LNCaP clone FGC (cell line): ENCODE measurements around the gene THAP6.

Experiments
- DNase-seq: peaks from one replicate; pipeline ENCODE4 v3.0.0-alpha.2; 2011; ENCODE audit warnings: low read depth
- H3K4me3 ChIP-seq: 2 replicates; pipeline ENCODE4 v1.5.1; 2011; ENCODE audit warnings: mild to moderate bottlenecking, low read depth, low read length, control low read depth
- TF ChIP-seq, protein P1 (sequence below): IDR thresholded peaks from 2 replicates; pipeline ENCODE4 v1.5.1; 2012; ENCODE audit warnings: mild to moderate bottlenecking; ENCODE audit not compliant: control insufficient read depth, insufficient read depth; ENCODE audit errors: extremely low read depth

The THAP6 gene

DNA sequence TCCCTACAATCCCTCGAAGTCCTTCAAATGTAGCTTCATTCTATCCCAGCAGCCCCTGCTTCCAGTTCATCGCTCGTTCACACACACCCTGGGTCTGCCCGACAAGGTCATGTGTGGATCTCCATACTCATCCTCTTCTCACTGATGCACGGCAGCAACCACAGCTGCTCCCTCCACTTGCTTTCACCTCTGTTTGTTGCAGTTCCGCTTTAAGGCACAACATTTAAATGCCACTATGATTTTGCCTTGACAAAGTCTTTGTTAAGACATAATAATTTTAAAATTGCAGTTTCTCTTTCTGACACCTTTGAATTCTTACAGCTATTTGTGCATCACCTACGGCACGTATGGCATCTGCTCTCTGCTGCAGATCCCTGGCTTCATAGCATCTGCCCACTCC lies 43.4 kb downstream of the THAP6 start:
- H3K4me3 ChIP-seq: no peak overlapping the region
- no peak for DNase-seq
- TF ChIP-seq, protein P1, sequence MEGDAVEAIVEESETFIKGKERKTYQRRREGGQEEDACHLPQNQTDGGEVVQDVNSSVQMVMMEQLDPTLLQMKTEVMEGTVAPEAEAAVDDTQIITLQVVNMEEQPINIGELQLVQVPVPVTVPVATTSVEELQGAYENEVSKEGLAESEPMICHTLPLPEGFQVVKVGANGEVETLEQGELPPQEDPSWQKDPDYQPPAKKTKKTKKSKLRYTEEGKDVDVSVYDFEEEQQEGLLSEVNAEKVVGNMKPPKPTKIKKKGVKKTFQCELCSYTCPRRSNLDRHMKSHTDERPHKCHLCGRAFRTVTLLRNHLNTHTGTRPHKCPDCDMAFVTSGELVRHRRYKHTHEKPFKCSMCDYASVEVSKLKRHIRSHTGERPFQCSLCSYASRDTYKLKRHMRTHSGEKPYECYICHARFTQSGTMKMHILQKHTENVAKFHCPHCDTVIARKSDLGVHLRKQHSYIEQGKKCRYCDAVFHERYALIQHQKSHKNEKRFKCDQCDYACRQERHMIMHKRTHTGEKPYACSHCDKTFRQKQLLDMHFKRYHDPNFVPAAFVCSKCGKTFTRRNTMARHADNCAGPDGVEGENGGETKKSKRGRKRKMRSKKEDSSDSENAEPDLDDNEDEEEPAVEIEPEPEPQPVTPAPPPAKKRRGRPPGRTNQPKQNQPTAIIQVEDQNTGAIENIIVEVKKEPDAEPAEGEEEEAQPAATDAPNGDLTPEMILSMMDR: no peak

DNA sequence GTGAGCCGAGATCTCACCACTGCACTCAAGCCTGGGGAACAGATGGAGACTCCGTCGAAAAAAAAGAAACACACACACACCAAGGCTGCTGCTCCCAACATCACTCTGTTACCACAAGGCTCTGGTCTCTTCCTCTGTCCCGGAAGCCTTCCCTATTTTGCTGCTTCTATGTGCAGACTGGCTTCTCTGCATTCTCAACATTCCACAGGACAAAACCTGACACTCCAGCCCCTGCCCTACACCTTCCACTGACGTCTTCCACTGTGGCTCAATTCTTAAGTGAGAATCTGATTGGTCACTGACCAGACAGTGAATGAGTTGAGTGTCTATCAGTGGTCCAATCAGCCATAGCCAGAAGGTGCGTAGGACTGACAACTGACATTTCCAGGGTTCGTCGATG lies 47.5 kb downstream of the THAP6 start:
- no peak overlapping the region for H3K4me3 ChIP-seq
- TF ChIP-seq, protein P1: no peak
- no peak for DNase-seq

DNA sequence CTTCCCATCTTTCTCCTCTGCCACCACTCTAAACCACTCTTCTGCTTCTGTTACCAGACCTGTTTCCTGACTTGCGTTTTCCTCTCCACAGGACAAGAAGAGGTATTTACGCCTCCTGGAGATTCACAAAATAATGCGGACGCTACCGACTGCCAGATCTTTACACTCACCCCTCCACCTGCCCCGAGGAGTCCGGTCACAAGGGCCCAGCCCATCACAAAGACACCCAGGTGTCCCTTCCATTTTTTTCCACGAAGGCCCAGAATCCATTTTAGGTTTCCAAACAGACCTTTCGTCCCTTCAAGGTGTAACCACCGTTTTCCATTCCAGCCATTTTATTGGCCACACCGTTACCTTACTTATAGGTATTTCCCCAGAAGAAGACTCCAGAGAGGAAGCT lies 49.8 kb downstream of the THAP6 start:
- DNase-seq: no peak
- TF ChIP-seq, protein P1: no peak

DNA sequence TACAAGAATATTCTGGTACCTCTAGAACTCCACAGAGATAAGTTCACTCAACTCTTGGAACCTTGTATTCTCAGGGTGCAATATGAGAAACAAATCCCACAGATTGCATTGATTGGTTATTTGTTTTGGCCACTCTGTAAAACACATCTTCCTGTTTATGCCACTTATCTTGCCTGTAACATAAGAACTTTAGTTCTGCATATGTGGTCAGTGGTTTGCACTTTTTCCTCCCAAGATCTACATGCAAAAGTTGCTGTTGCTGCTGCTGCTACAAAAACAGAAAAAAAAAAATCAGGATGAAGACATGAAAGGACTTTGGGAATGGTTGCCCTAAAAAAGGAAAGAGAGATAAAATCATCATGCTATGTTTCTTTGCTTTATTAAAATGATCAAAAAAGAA lies 51.2 kb downstream of the THAP6 start:
- no peak for DNase-seq
- H3K4me3 ChIP-seq: no peak overlapping the region
- TF ChIP-seq, protein P1: no peak

More for the DNA sequence above, 49.8 kb downstream of the THAP6 start:
- H3K4me3 ChIP-seq: no peak overlapping the region

DNA sequence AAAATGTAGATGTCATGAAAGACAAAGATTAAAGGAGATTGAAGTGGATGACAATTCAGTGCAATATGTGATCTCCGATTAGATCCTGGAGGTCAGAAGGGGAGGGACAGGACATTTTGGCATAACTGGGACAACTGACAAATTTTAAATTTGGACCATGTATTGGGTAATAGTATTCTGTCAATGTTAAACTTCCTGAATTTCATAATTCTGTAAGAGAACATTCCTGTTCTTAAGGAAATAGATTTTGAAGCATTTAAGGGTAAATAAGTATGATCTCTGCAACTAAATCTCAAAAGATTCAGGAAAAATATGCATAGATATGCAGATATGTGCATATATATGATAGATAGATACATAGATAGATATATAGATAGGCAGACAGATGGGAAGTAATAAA lies 52.6 kb downstream of the THAP6 start:
- no peak for DNase-seq
- no peak overlapping the region for H3K4me3 ChIP-seq
- TF ChIP-seq, protein P1: no peak

DNA sequence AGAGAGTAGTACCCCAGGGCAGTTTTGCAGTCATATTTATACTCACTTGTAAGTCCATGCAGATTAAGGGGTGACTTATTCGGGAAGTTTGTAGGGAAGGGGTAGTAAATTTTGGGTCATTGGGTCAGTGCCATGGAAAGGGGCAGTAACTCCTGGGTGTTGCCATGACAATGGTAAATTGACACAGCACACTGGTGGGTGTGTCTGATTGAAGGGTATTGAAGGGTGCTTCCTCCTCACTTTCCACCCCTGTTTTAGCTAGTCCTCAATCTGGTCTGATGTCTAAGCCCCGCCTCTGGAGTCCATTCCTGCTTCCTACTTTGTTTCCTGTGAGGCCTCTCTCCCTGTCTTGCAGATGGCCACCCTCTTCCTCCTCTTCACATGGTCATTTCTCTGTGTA lies 53.5 kb downstream of the THAP6 start:
- no peak for DNase-seq
- no peak overlapping the region for H3K4me3 ChIP-seq
- TF ChIP-seq, protein P1: no peak
